GM19452 (cell line): ENCODE data around the gene LSS.
"Not testable (repeated sequence)": the region's sequence is repeated elsewhere in the genome, so short reads cannot be mapped to it uniquely, and the experiment has no call there.

ENCODE experiments used
- ATAC-seq: cut with Tn5 transposase; IDR thresholded peaks from one replicate; pipeline ENCODE4 v1.9.1; 2021; ENCODE audit not compliant: unreplicated experiment

The LSS gene

GRCh38 chr21:46188226-46189212 is 40.1 kb downstream of the LSS start:
- ATAC-seq: no peak

GRCh38 chr21:46187814-46188213 is 40.8 kb downstream of the LSS start:
- no peak for ATAC-seq

- ATAC-seq: no peak
Measured at GRCh38 chr21:46187261-46187660, 41.3 kb downstream of the LSS start.

GRCh38 chr21:46185716-46186115 is 42.9 kb downstream of the LSS start:
- no peak for ATAC-seq

- ATAC-seq: no peak
Measured at GRCh38 chr21:46184625-46185555, 43.7 kb downstream of the LSS start.

- no peak for ATAC-seq
Measured at GRCh38 chr21:46183910-46184624, 44.5 kb downstream of the LSS start, which contains the start of gene SPATC1L. SPATC1L (minus strand) TSS chr21:46184459; CDS start chr21:46182816, 1,643 bp downstream.

GRCh38 chr21:46183337-46183909 is 45.2 kb downstream of the LSS start:
- ATAC-seq: not testable (repeated sequence)

- no peak for ATAC-seq
Measured at GRCh38 chr21:46182548-46183336, 45.8 kb downstream of the LSS start.

GRCh38 chr21:46181953-46182547 is 46.5 kb downstream of the LSS start:
- ATAC-seq: no peak

GRCh38 chr21:46181436-46181835 is 47.1 kb downstream of the LSS start:
- no peak for ATAC-seq

- no peak for ATAC-seq
Measured at GRCh38 chr21:46180778-46181391, 47.7 kb downstream of the LSS start.

- no peak for ATAC-seq
Measured at GRCh38 chr21:46180079-46180722, 48.4 kb downstream of the LSS start.

- ATAC-seq: no peak
Measured at GRCh38 chr21:46179708-46180078, 48.9 kb downstream of the LSS start.

GRCh38 chr21:46178961-46179360 is 49.6 kb downstream of the LSS start:
- ATAC-seq: no peak

GRCh38 chr21:46176443-46177129 is 52.0 kb downstream of the LSS start:
- ATAC-seq: not testable (repeated sequence)

- no peak for ATAC-seq
Measured at GRCh38 chr21:46173573-46173972, 55.0 kb downstream of the LSS start.

- no peak for ATAC-seq
Measured at GRCh38 chr21:46172863-46173528, 55.6 kb downstream of the LSS start.
